ENCODE measurements around the gene IGIP.

Gene IGIP

DNA sequence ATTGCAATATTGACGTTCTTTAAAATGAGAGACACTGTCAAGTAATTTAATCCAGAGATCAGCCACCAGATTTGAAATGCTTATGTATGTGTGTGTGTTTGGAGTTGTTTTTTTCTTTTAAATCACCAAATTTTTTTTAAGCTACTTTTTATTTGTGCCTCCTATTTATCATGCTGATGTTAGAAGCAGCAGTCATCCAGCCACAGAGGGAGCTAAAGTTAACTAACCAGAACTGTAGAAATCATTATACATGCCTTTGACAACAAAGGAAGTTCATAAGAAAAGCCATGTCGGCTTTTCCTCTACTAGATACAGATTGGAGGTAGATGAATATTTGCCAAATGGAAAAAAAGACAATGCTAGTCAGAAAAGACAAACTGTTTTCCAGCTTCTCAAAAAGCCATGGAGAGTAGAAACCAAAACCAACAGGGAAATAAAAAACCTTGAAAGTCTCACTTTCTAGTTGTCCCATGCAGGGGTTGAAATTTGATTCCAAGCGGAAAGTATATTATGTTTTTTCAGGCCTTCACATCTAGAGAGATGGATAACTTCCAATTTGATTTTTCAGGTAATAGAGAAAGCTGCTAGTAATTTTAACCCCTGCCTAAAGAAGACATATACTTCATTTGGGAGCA is 7.3 kb upstream of the IGIP start:
- Mint-ChIP-seq H3K36me3 (peaks cover 6% of the 10 kb centered on the region), H3K27ac (no peak overlapping the region), H3K4me3 (no peak overlapping the region), H3K9me3 (no peaks in the 10 kb centered on the region), H3K27me3 (no peaks in the 10 kb centered on the region), H3K4me1 (peaks cover 49% of the 10 kb centered on the region)
- ATAC-seq, result no peak

DNA sequence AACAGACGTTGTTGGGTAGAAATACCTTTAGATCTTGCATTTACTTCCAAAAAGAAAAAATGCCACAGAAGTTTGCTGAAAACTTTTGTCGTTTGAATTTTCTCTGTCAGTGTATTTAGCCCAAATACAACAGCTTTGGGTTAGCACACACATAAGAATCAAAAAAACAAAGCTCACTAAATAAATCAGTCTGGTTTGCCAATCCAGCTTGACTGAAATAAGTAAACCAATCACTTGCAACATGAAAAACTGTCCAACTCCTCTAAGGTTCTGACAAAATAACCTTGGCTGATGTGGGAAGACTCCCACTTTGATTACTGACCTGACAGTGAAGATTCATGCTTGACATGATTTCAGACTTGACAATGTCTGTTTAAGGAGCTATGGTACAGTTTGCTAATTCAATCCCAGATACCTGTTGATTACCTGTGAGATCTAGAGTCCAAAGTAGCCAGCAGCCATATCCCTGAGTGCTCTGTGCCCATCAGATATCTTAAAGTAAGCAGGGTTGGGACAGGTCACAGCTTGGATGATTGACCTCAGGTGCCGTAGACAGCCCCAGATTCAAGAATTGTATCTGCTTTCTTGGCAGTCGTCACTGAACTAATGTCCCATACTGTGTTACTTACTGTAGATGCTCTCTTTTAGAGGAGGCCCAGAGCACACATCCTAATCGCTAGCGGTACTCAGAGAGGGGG is 727 bp downstream of the IGIP start:
- Mint-ChIP-seq H3K36me3 (no peaks in the 10 kb centered on the region), H3K27me3 (no peaks in the 10 kb centered on the region), H3K9me3 (no peaks in the 10 kb centered on the region), H3K27ac (no peak overlapping the region), H3K4me1 (peaks cover 31% of the 10 kb centered on the region), H3K4me3 (no peak overlapping the region)
- ATAC-seq, result no peak

DNA sequence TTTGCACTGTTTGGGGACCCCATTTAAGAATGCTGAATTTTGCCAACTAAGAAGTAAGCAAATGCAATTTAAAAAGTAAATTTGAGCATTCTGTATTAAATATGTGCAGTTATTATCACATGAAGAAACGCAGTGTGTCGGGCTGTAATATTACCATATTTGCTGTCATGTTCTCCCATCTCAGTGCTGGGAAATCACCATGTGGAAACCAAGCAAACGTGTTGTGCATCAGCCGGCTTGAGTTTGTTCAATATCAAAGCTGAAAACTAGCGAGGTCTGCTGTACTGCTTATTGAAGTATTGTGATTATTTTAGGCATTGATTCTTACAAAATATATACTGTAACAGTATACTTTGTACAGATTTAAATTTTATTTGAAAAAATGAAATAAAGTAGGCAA is 2.6 kb downstream of the IGIP start:
- no peak for ATAC-seq
- no peaks in the 10 kb centered on the region for H3K27me3 Mint-ChIP-seq
- H3K36me3 Mint-ChIP-seq, result no peaks in the 10 kb centered on the region
- no peaks in the 10 kb centered on the region for H3K9me3 Mint-ChIP-seq
- H3K4me1 Mint-ChIP-seq, result peaks cover 29% of the 10 kb centered on the region
- no peak overlapping the region for H3K27ac Mint-ChIP-seq
- no peak overlapping the region for H3K4me3 Mint-ChIP-seq

DNA sequence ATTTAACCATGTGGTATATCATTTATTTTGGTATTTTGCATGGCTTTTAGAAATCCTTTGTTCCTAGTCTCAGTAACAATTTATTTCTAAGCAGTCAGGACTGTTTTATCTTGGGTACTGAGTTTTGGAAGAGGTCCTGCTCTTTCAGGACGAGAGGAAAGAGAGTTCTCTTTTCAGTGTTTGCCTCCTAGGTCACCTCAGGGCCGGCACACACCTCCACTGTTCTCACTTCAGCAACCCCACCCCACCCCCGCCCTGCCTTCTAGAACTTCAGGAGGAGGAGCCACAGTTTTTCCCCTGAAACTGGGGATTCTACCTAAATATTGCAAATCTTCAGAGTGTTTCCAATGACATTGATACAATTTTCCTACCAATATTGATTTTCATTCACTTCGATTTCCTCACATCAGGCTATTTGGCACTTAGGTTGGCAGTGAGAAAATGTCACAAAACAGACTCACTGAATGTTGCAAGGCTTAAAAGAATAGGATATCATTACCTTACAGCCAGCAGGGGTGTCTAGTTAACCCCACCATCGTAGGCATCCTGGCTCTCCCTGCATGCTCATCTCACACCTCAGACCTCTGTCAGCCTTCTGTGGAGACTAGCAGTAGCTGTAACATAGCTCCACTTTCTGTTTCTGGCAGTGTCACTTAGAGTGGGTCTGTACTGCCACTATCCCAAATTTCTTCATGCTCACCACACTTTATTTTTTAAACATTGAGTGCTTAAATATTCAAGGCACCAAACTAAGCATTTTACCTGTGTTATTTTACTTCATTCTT is 5.4 kb downstream of the IGIP start:
- Mint-ChIP-seq H3K27me3 (no peaks in the 10 kb centered on the region), H3K9me3 (no peaks in the 10 kb centered on the region), H3K4me3 (no peak overlapping the region), H3K4me1 (peaks cover 40% of the 10 kb centered on the region), H3K27ac (peak overlapping the region; percentile 13), H3K36me3 (no peaks in the 10 kb centered on the region)
- no peak for ATAC-seq

DNA sequence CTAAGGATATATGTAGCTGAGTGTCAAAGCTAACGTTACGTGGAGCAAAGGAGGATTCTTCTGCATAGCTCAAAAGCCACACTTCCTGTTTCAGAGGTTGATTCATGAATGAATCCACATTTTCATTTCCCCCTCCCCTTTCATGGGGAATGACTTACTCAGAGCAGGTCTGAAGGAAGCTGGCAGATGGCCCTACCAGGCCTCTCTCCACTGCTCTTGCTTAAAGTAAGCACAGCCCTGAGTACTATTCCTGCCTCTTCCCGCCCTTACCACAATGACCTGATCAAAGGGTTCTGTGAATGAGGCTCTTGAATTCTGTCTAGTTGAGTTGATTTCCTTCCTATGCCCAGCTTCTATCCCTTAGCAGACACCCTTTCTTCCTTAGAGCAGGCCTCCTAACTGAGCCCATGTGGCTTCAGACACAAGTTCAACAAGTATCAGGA is 6.3 kb downstream of the IGIP start:
- H3K27me3 Mint-ChIP-seq, result no peaks in the 10 kb centered on the region
- no peak overlapping the region for H3K4me3 Mint-ChIP-seq
- ATAC-seq, result peak; percentile 64
- peak overlapping the region; percentile 13 for H3K27ac Mint-ChIP-seq
- peaks cover 38% of the 10 kb centered on the region for H3K4me1 Mint-ChIP-seq
- no peaks in the 10 kb centered on the region for H3K36me3 Mint-ChIP-seq
- H3K9me3 Mint-ChIP-seq, result no peaks in the 10 kb centered on the region

DNA sequence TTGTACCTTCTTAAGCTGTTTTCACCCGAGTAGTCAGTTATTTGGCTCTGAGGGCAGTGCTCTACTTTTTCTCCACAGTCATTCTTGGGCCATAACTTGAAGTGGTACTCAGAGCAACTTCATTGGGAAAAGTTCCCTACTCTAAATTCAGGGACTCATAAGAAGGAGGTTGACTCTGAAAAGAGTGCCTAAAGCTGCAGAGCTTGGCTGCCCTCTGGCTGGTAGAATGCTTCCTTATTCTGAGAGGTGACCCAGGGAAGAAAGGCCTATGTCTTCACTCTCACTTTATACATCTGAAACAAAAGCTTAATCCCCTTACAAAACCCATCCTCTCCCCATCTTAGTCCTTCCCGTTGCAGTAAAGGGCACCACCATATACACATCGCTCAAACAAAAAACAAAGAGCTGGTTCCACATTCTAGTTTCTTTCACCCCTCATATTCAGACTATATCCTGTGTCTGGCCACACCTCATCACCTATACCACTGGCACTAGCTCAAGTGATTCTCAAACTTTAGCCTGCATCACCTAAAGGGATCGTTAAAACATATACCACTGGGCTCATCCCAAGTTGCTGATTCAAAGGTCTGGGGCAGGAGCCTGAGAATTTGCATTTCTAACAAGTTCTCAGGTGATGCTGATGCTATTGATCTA is 7.9 kb downstream of the IGIP start:
- H3K4me1 Mint-ChIP-seq, result peaks cover 41% of the 10 kb centered on the region
- H3K36me3 Mint-ChIP-seq, result no peaks in the 10 kb centered on the region
- no peak overlapping the region for H3K27ac Mint-ChIP-seq
- H3K9me3 Mint-ChIP-seq, result no peaks in the 10 kb centered on the region
- ATAC-seq, result no peak
- no peaks in the 10 kb centered on the region for H3K27me3 Mint-ChIP-seq
- H3K4me3 Mint-ChIP-seq, result no peak overlapping the region

DNA sequence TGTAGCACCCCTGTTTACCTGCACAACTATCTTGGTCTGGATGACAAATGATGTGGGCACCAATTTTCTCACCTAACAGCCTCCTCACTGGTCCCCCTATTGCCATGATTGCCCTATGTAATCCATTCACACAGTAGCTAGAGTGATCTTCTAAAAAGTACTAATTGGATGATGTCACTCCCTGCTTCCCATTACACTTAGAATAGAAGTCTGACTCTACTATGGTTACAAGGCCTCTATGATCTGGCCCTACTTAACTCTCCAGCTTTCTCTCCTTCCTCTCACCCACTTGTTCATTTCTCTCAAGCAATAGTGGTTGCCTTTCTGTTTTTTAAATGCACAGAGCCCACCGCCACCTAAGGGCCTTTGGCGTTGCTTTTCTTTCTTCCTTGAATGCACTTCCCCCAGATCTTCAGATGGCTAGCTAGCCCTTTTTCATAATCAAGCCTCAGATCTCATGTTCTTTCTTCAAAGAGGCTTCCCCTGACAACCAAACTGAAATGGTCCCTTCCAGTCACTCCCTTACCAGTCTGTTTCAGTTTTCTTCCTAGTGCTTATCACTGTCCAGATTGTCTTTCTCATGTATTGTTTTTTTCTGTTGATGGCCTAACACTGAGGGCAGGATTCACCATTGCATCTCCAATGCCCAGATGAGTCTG is 8.7 kb downstream of the IGIP start:
- no peaks in the 10 kb centered on the region for H3K36me3 Mint-ChIP-seq
- no peaks in the 10 kb centered on the region for H3K9me3 Mint-ChIP-seq
- no peak overlapping the region for H3K27ac Mint-ChIP-seq
- H3K4me3 Mint-ChIP-seq, result no peak overlapping the region
- H3K4me1 Mint-ChIP-seq, result peaks cover 42% of the 10 kb centered on the region
- no peak for ATAC-seq
- H3K27me3 Mint-ChIP-seq, result no peaks in the 10 kb centered on the region

DNA sequence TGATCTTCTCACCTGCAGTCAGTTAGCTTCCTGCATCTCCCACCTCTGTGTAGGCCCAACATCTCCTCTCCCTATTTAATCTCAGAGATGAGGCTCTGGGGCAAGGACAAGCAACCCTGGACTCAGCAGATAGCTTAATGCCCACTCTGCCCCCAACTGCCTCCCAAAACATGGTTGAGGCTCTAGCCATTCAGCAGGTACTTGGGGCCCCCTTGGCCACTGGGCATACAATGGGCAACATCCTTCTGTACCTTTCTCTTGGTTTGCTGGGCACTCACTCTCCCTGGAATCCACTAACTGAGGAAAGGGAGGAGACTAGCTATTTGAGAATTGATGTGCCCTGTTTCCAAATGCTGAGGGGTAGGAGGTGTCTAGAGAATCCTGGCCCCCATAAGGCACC is 9.4 kb downstream of the IGIP start:
- ATAC-seq, result no peak
- Mint-ChIP-seq H3K9me3 (no peaks in the 10 kb centered on the region), H3K36me3 (no peaks in the 10 kb centered on the region), H3K4me3 (no peak overlapping the region), H3K27me3 (no peaks in the 10 kb centered on the region), H3K27ac (no peak overlapping the region), H3K4me1 (peaks cover 49% of the 10 kb centered on the region)

DNA sequence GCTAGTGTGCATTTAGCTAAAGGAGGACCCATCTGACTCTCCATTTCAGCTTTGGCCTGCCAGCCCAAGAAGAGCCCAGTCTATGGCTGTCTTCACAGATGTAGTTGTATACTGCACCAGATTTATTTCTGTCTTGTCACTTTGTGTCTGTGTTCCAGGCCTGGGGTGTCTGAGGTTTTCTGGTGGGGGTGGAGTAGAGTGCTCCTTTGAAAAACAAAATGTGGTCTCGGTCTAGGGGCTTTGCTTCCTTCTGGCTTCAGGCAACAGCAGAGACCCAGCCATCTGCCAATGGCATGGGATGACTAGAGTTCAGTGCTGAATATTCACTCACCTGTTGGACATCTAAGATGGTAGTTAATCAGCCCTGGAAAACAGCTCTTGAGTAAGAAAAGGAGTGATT is 10.9 kb downstream of the IGIP start:
- H3K36me3 Mint-ChIP-seq, result no peaks in the 10 kb centered on the region
- ATAC-seq, result no peak
- peaks cover 54% of the 10 kb centered on the region for H3K4me1 Mint-ChIP-seq
- H3K27me3 Mint-ChIP-seq, result no peaks in the 10 kb centered on the region
- H3K27ac Mint-ChIP-seq, result no peak overlapping the region
- no peak overlapping the region for H3K4me3 Mint-ChIP-seq
- no peaks in the 10 kb centered on the region for H3K9me3 Mint-ChIP-seq

DNA sequence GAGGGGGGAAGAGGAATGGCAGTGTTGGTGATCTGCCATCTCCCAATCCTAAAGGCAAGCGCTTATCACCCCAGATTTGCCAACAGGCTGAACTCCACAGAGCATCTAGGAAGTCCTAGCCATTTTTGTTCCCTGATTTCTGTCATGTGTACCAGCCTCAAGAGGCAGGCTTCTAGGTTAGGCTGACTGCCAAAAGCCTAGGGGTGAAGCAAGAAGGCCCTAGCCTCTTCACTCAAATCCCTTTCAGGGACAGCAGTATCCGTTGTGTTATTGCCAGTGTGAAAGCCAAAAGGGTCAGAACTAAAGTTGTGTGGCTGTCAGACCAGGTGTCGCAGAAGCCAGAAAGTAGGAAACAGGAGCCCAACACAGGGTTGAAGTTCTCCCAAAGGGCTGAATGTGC is 14.7 kb downstream of the IGIP start:
- H3K27me3 Mint-ChIP-seq, result peaks cover 13% of the 10 kb centered on the region
- no peak for ATAC-seq

DNA sequence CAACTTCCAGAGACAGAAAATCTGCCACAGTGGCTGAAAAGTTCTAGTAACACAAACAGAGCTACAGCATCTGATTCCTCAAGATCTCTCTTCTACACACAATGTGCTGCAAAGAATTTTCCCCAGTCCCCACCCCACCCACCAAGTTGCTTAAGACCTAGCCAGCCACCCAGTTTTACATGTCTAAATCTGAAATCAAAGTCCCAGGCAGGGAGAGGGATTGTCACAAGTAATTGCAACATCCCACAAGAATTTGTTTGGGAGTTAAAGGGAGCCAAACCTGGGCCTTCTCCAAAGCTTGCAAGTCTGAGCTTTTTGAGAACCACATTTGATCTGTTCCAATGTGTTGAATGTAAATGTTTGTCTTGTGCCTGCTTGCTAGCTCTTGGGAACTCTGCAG is 15.5 kb downstream of the IGIP start:
- ATAC-seq, result no peak
- H3K36me3 Mint-ChIP-seq, result no peaks in the 10 kb centered on the region
- H3K9me3 Mint-ChIP-seq, result no peaks in the 10 kb centered on the region
- H3K27me3 Mint-ChIP-seq, result peaks cover 21% of the 10 kb centered on the region
- H3K4me1 Mint-ChIP-seq, result peaks cover 55% of the 10 kb centered on the region
- no peak overlapping the region for H3K27ac Mint-ChIP-seq
- H3K4me3 Mint-ChIP-seq, result no peak overlapping the region

More for the DNA sequence above, 14.7 kb downstream of the IGIP start:
- Mint-ChIP-seq H3K4me3 (no peak overlapping the region), H3K4me1 (peaks cover 53% of the 10 kb centered on the region), H3K36me3 (no peaks in the 10 kb centered on the region), H3K27ac (peak overlapping the region; percentile 25), H3K9me3 (no peaks in the 10 kb centered on the region)

DNA sequence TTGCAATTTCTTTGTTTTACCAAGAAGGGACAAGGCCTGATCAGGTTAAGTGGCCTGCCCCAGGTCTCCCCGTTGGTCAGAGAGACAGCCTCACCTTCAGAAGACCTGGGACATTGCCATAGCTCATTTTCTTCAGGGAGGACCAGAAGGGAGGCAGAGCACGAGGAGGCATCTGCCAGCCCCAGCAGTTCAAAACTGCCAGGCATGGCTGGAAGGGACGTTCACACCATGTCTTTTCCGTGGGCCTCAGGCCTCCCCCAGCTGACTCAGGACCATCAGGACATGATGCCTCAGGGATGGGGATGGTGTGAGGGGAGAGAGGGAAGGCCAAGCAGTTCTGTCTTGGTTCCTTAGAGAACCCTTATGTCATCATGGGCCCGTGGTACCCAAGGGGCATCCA is 16.5 kb downstream of the IGIP start:
- ATAC-seq, result no peak
- H3K36me3 Mint-ChIP-seq, result no peaks in the 10 kb centered on the region
- H3K4me3 Mint-ChIP-seq, result no peak overlapping the region
- peaks cover 63% of the 10 kb centered on the region for H3K4me1 Mint-ChIP-seq
- no peak overlapping the region for H3K27ac Mint-ChIP-seq
- peaks cover 25% of the 10 kb centered on the region for H3K27me3 Mint-ChIP-seq
- no peaks in the 10 kb centered on the region for H3K9me3 Mint-ChIP-seq

DNA sequence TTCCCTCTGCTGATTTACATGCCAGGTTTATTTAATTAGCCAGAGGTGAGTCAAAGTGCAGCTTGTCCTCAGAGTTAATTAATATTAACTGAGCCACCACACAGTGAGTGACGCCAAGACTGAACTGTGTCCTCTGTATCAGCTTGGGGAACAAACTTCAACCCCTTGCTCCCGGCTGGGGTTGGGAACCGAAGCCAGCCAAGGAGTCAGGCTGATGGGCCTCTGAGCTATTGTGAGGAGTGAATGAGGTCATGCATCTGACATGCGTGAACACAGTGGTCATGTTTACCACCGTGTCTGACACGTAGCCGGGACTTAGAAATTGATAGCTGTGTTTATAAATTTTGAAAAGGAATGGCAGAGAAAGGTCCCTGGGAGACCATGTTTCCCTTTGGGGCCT is 17.1 kb downstream of the IGIP start:
- Mint-ChIP-seq H3K36me3 (no peaks in the 10 kb centered on the region), H3K4me3 (no peak overlapping the region), H3K27me3 (peaks cover 25% of the 10 kb centered on the region), H3K27ac (no peak overlapping the region), H3K9me3 (no peaks in the 10 kb centered on the region), H3K4me1 (peaks cover 59% of the 10 kb centered on the region)
- ATAC-seq, result no peak

DNA sequence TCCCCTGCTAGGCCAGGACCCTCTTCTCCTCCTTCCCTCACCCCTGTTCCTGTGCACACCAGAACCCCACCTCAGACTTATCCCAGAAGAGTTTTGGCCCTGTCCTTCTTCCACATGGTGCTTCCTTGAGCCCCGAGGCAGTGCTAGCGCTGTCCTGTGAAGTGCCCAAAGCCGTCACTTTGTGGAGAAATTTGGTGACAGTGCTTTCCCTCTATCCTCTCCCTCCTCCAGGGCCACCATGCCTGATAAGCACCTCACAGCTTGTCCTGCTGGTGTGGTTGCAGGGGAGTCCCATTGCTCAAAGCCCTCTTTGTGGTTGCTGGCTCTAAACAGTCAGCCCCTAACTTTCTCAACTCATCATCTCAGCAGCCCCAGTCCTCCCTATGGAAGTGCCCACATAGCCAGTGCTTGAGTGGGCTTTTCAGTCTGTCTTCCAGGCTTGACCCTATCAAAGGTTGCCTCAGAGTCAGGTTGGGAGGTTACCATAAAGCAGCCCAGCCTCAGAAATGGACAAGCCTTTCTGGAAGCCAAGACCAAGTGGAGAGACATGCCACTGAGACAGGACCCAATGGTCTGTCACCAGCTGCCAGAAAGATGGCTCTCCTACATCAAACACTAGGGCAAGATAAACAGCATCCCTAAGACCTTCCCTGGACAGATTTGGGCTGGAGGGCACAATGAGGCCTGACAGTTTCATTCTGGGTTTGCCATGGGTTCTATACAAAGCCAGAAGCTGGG is 18.0 kb downstream of the IGIP start:
- Mint-ChIP-seq H3K27ac (no peak overlapping the region), H3K4me3 (no peak overlapping the region), H3K36me3 (no peaks in the 10 kb centered on the region), H3K4me1 (peaks cover 56% of the 10 kb centered on the region), H3K9me3 (no peaks in the 10 kb centered on the region), H3K27me3 (peaks cover 25% of the 10 kb centered on the region)
- ATAC-seq, result no peak

All from stimulated activated memory B cell treated with anti-CD40 and anti-IgM and Interleukin-4, amounts not matched to agents 10 μg/mL and 1 μg/mL and 100 μg/mL, for 72 hours (primary cell).